Measurements from ENCODE around the gene ABHD16B. TPM values are rescaled to one million over a fixed set of nuclear protein-coding genes. Genes with fewer than 3 reads are reported as not detected.

ABHD16B gene
- total and polyA plus RNA-seq, 2 of the 13 experiments (the other 11 are each of a cell fraction or from before 2014, with no cell fraction given), result not detected

- TF ChIP-seq TMF1 (CRISPR knock-in tag; IDR thresholded peaks at IDR 0.05; ENCODE audit: low read depth) (peak; percentile 24; the same call in 1 of the 2 replicates), SKI (IDR thresholded peaks at IDR 0.05; ENCODE audit: partially characterized antibody) (peak; percentile 68), CREBL2 (CRISPR knock-in tag; IDR thresholded peaks at IDR 0.05; ENCODE audit: borderline replicate concordance) (no peak), RFX3 (CRISPR knock-in tag; IDR thresholded peaks at IDR 0.05) (no peak), ADNP (CRISPR knock-in tag; IDR thresholded peaks at IDR 0.05) (no peak), PATZ1 (CRISPR knock-in tag; IDR thresholded peaks at IDR 0.05) (peak; percentile 96), ZNF296 (CRISPR knock-in tag; conservative IDR thresholded peaks at IDR 0.05) (peak; percentile 85), SUZ12 (IDR thresholded peaks at IDR 0.05; ENCODE audit: low read depth, low read length) (no peak), ZNF605 (CRISPR knock-in tag; IDR thresholded peaks at IDR 0.05) (no peak; the same call in 1 of the 2 replicates), TRIM24 (CRISPR knock-in tag; IDR thresholded peaks at IDR 0.05) (no peak), HMG20B (CRISPR knock-in tag; conservative IDR thresholded peaks at IDR 0.05) (no peak; the same call in 1 of the 2 replicates), DZIP1 (CRISPR knock-in tag; IDR thresholded peaks at IDR 0.05) (peak; percentile 97), TFDP1 (CRISPR knock-in tag; IDR thresholded peaks at IDR 0.05; ENCODE audit: borderline replicate concordance) (peak; percentile 64; the same call in 1 of the 2 replicates), SIX1 (CRISPR knock-in tag; IDR thresholded peaks at IDR 0.05; ENCODE audit: borderline replicate concordance) (no peak), HNRNPH1 (optimal IDR thresholded peaks at IDR 0.05; ENCODE audit: low read depth, low read length) (no peak), NRL (CRISPR knock-in tag; IDR thresholded peaks at IDR 0.05; ENCODE audit: borderline replicate concordance) (peak; percentile 95), RXRA (CRISPR knock-in tag; IDR thresholded peaks at IDR 0.05) (peak; percentile 70; the same call in 1 of the 2 replicates), EEA1 (CRISPR knock-in tag; IDR thresholded peaks at IDR 0.05; ENCODE audit: borderline replicate concordance) (0 out of 2 replicates have a peak, but pooled peaks have one; percentile 20), HINFP (CRISPR knock-in tag; IDR thresholded peaks at IDR 0.05; ENCODE audit: low read depth) (peak; percentile 92; the same call in 1 of the 2 replicates), ZNF230 (CRISPR knock-in tag; IDR thresholded peaks at IDR 0.05) (peak; percentile 32; the same call in 1 of the 2 replicates), ZNF878 (CRISPR knock-in tag; IDR thresholded peaks at IDR 0.05) (no peak), GABPB1 (CRISPR knock-in tag; IDR thresholded peaks at IDR 0.05) (peak; percentile 94)
Measured at GRCh38 chr20:63863798-63864544, 2.7 kb downstream of the ABHD16B start (continued).

Measured in HepG2 (cell line).